Esophagus muscularis mucosa (tissue), 3 donors: Measurements from ENCODE around the gene KPNA1.

Experiments
- POLR2A ChIP-seq: fragments of 450-650 bp; IDR thresholded peaks from one replicate; pipeline ENCODE4 v1.6.1; 2017; ENCODE audit warnings: antibody characterized with exemption, moderate library complexity, mild to moderate bottlenecking, low read depth
- POLR2AphosphoS5 ChIP-seq, 2 donors: sonication (generic); formaldehyde crosslinking; IDR thresholded peaks; one replicate each; pipeline ENCODE4 v1.6.1; 2017; ENCODE audit warnings: antibody characterized with exemption in 2 of 2
- TF ChIP-seq, protein P1 (sequence below), 3 experiments: fragments of 200-600 bp in 2 of 3; fragments of 450-650 bp in 1 of 3; sonication (generic) in 2 of 3; IDR thresholded peaks; one replicate each; pipeline ENCODE4 v1.5.1; 2017 to 2019; ENCODE audit warnings: antibody characterized with exemption in 3 of 3, mild to moderate bottlenecking in 2 of 3, moderate library complexity in 1 of 3

DNA sequence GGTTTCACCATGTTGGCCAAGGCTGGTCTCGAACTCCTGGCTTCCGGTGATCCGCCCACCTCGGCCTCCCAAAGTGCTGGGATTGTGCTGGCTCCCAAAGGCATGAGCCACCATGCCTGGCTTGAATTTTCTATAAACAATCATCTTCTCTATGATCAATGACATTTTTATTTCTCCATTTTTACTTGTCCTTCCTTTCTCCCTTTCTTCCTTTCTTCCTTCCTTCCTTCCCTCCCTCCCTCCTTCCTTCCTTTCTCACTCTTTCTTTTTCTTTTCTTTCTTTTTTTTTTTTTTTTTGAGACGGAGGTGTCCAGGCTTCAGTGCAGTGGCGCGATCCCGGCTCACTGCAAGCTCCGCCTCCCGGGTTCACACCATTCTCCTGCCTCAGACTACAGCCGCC lies 8.6 kb upstream of the KPNA1 start:
- no peak for TF ChIP-seq POLR2A
- TF ChIP-seq POLR2AphosphoS5 (IDR thresholded peaks at IDR 0.05), result no peak
- TF ChIP-seq, protein P1, sequence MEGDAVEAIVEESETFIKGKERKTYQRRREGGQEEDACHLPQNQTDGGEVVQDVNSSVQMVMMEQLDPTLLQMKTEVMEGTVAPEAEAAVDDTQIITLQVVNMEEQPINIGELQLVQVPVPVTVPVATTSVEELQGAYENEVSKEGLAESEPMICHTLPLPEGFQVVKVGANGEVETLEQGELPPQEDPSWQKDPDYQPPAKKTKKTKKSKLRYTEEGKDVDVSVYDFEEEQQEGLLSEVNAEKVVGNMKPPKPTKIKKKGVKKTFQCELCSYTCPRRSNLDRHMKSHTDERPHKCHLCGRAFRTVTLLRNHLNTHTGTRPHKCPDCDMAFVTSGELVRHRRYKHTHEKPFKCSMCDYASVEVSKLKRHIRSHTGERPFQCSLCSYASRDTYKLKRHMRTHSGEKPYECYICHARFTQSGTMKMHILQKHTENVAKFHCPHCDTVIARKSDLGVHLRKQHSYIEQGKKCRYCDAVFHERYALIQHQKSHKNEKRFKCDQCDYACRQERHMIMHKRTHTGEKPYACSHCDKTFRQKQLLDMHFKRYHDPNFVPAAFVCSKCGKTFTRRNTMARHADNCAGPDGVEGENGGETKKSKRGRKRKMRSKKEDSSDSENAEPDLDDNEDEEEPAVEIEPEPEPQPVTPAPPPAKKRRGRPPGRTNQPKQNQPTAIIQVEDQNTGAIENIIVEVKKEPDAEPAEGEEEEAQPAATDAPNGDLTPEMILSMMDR (IDR thresholded peaks at IDR 0.05), result no peak
